Esophagus muscularis mucosa (tissue), 4 donors: ENCODE results near the gene PRRX2. TPM values are rescaled to one million over a fixed set of nuclear protein-coding genes. Genes with fewer than 3 reads are reported as not detected.
A peak's percentile ranks its signal among the peaks of the same experiment; 100 is the strongest.

Source experiments
- DNase-seq: peaks from one replicate; pipeline ENCODE4 v3.0.0-alpha.2; 2017; ENCODE audit errors: extremely low spot score
- H3K27ac ChIP-seq, 4 donors: fragments of 200-600 bp; sonication (generic); replicated peaks in 1 of 4; 1 replicate in 3 of 4; 2 replicates in 1 of 4; pipeline ENCODE4 v1.5.1; 2016 to 2019; ENCODE audit warnings: mild to moderate bottlenecking in 1 of 4
- H3K27me3 ChIP-seq, 4 donors: fragments of 200-600 bp; sonication (generic); one replicate each; pipeline versions ENCODE4 v1.5.1 to v1.6.0; 2016 to 2019
- H3K36me3 ChIP-seq, 4 donors: fragments of 200-600 bp; sonication (generic); one replicate each; pipeline ENCODE4 v1.5.1; 2016 to 2019
- H3K4me1 ChIP-seq, 4 donors: fragments of 200-600 bp; sonication (generic); one replicate each; pipeline ENCODE4 v1.5.1; 2016 to 2019
- H3K4me3 ChIP-seq, 4 donors: fragments of 200-600 bp; sonication (generic); 1 replicate in 2 of 4; 2 replicates in 2 of 4; pipeline ENCODE4 v1.5.1; 2016 to 2019; ENCODE audit warnings: mild to moderate bottlenecking in 4 of 4, moderate library complexity in 1 of 4
- H3K9me3 ChIP-seq, 4 donors: fragments of 200-600 bp; sonication (generic); 1 replicate in 3 of 4; 2 replicates in 1 of 4; pipeline ENCODE4 v1.5.1; 2016 to 2019
- EP300 ChIP-seq: sonication (generic); formaldehyde crosslinking; IDR thresholded peaks from one replicate; pipeline ENCODE4 v1.6.1; 2017; ENCODE audit warnings: antibody characterized with exemption
- POLR2A ChIP-seq: fragments of 450-650 bp; IDR thresholded peaks from one replicate; pipeline ENCODE4 v1.6.1; 2017; ENCODE audit warnings: antibody characterized with exemption, moderate library complexity, mild to moderate bottlenecking, low read depth
- POLR2AphosphoS5 ChIP-seq, 2 donors: sonication (generic); formaldehyde crosslinking; IDR thresholded peaks; one replicate each; pipeline ENCODE4 v1.6.1; 2017; ENCODE audit warnings: antibody characterized with exemption in 2 of 2
- WGBS: methylation state at CpG from one replicate; pipeline ENCODE4 v1.1.5; 2018; 5-methylcytosine and 5-hydroxymethylcytosine counted together
- intact Hi-C: fragments of 100-400 bp; cut with DNase I; formaldehyde crosslinking; loops from one replicate; pipeline ENCODE4 v1.15.1; 2023
- total RNA-seq, 4 donors: library from RNA; depleted of rRNA; stranded (reverse); fragments of >200 nt; gene quantifications; one replicate each; pipeline versions ENCODE4 v1.1.0 to v1.2.1, GENCODE V29; 2016
- TF ChIP-seq, protein P1 (sequence below), 3 experiments: fragments of 200-600 bp in 2 of 3; fragments of 450-650 bp in 1 of 3; sonication (generic) in 2 of 3; IDR thresholded peaks; one replicate each; pipeline ENCODE4 v1.5.1; 2017 to 2019; ENCODE audit warnings: antibody characterized with exemption in 3 of 3, mild to moderate bottlenecking in 2 of 3, moderate library complexity in 1 of 3

Gene PRRX2
- total RNA-seq, 4 donors from 2014 or later: 1.7 to 13.1 (median 6.2) TPM

- TF ChIP-seq POLR2AphosphoS5 (IDR thresholded peaks at IDR 0.05) (peak; percentile 32 to 60), EP300 (no peak)
- TF ChIP-seq, protein P1, sequence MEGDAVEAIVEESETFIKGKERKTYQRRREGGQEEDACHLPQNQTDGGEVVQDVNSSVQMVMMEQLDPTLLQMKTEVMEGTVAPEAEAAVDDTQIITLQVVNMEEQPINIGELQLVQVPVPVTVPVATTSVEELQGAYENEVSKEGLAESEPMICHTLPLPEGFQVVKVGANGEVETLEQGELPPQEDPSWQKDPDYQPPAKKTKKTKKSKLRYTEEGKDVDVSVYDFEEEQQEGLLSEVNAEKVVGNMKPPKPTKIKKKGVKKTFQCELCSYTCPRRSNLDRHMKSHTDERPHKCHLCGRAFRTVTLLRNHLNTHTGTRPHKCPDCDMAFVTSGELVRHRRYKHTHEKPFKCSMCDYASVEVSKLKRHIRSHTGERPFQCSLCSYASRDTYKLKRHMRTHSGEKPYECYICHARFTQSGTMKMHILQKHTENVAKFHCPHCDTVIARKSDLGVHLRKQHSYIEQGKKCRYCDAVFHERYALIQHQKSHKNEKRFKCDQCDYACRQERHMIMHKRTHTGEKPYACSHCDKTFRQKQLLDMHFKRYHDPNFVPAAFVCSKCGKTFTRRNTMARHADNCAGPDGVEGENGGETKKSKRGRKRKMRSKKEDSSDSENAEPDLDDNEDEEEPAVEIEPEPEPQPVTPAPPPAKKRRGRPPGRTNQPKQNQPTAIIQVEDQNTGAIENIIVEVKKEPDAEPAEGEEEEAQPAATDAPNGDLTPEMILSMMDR (IDR thresholded peaks at IDR 0.05): peak; percentile 97 to 98 (median 97)
- peaks cover 0 to 12% (median 0%) of the 10 kb centered on the region in 4 donors for H3K27me3 ChIP-seq
- no peaks in the 10 kb centered on the region for H3K36me3 ChIP-seq
- intact Hi-C loops: loop anchor here (2.0 to 5.0 kb wide), 2 partner anchors 45 to 95 kb away; partner anchors contain the start of gene ASB6
- H3K4me1 ChIP-seq: peaks cover 9 to 15% (median 13%) of the 10 kb centered on the region in 4 donors
- H3K27ac ChIP-seq: peak overlapping the region; percentile 74 to 79 (median 75)
- peak; percentile 96 for DNase-seq
- no peaks in the 10 kb centered on the region for H3K9me3 ChIP-seq
- 9% methylated on average over 14 of the region's 48 CpGs for WGBS
- H3K4me3 ChIP-seq: peak overlapping the region; percentile 67 to 76 (median 70)
Measured at GRCh38 chr9:129737479-129738274, 72.2 kb downstream of the PRRX2 start.

- intact Hi-C loops: loop anchor here (2.0 to 5.0 kb wide), 2 partner anchors 43 to 97 kb away; partner anchors contain the start of gene ASB6
- peaks cover 9 to 15% (median 13%) of the 10 kb centered on the region in 4 donors for H3K4me1 ChIP-seq
- no peak for DNase-seq
- H3K27me3 ChIP-seq: peaks cover 0 to 12% (median 0%) of the 10 kb centered on the region in 4 donors
- TF ChIP-seq POLR2A (no peak), POLR2AphosphoS5 (IDR thresholded peaks at IDR 0.05) (no peak), EP300 (no peak)
- TF ChIP-seq, protein P1 (IDR thresholded peaks at IDR 0.05): no peak
- H3K27ac ChIP-seq: no peak overlapping the region
- no peaks in the 10 kb centered on the region for H3K36me3 ChIP-seq
- H3K4me3 ChIP-seq: no peak overlapping the region
- no peaks in the 10 kb centered on the region for H3K9me3 ChIP-seq
- WGBS: 96% methylated on average over 9 of the region's 16 CpGs
Measured at GRCh38 chr9:129739432-129739831, 74.0 kb downstream of the PRRX2 start.

DNA sequence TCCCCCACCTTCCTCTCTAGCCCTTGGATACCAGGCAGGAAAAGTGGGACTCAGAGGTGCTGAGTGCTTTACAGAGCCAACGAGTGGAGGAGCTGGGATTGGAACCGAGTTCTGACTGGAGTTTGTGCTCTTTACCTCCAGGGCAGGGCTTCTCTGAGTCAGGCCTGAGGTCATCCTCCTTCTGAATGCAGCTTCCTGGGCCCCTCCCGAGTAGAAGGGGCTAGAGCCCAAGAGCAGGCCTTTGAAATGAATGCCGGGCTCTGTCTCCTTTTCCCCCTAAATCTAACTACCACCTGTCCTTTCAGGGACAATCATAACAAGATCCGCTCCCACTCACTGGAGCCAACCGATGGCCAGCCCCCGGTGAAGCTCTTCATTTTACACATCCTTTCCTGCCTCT, 74.7 kb downstream of the PRRX2 start:
- Histone ChIP-seq H3K4me3 (no peak overlapping the region), H3K9me3 (no peaks in the 10 kb centered on the region), H3K4me1 (peaks cover 9 to 15% (median 13%) of the 10 kb centered on the region in 4 donors), H3K36me3 (no peaks in the 10 kb centered on the region), H3K27ac (no peak overlapping the region), H3K27me3 (peaks cover 0 to 11% (median 0%) of the 10 kb centered on the region in 4 donors)
- intact Hi-C loops: no loop called here
- WGBS: 96% methylated on average over 6 of the region's 7 CpGs
- DNase-seq: no peak
- TF ChIP-seq POLR2AphosphoS5 (IDR thresholded peaks at IDR 0.05): no peak
- TF ChIP-seq, protein P1 (IDR thresholded peaks at IDR 0.05): no peak
- TF ChIP-seq EP300: no peak
- no peak for TF ChIP-seq POLR2A

GRCh38 chr9:129740666-129741464, 75.4 kb downstream of the PRRX2 start:
- no peak overlapping the region for H3K4me3 ChIP-seq
- H3K27me3 ChIP-seq: peaks cover 0 to 6% (median 0%) of the 10 kb centered on the region in 4 donors
- no peaks in the 10 kb centered on the region for H3K36me3 ChIP-seq
- intact Hi-C loops: no loop called here
- DNase-seq: no peak
- peaks cover 9 to 15% (median 13%) of the 10 kb centered on the region in 4 donors for H3K4me1 ChIP-seq
- WGBS: 88% methylated on average over 11 of the region's 13 CpGs
- H3K27ac ChIP-seq: no peak overlapping the region
- TF ChIP-seq EP300 (no peak), POLR2A (no peak), POLR2AphosphoS5 (IDR thresholded peaks at IDR 0.05) (no peak)
- TF ChIP-seq, protein P1 (IDR thresholded peaks at IDR 0.05): no peak
- no peaks in the 10 kb centered on the region for H3K9me3 ChIP-seq
